IMR-90 (cell line): Measurements from ENCODE around the gene PNLIP. TPM values are rescaled to one million over a fixed set of nuclear protein-coding genes. Genes with fewer than 3 reads are reported as not detected.

Source experiments
- ATAC-seq: fragments of 200-7000 bp; cut with Tn5 transposase; 2 replicates; pipeline ENCODE4 v1.9.1; 2020; ENCODE audit warnings: low read depth, mild to moderate bottlenecking, moderate library complexity
- BruUV-seq: library from RNA; stranded (reverse); fragments of 400-500 nt; replicated peaks from 2 replicates; lab custom pipeline; 2021; lab: Mats Ljungman, UMichigan
- CTCF ChIA-PET: fragments of 300-600 bp; formaldehyde crosslinking; extraction: SDS; loops from one replicate; lab custom pipeline; 2021; ENCODE audit warnings: antibody characterized with exemption; lab: Yijun Ruan, JAX
- POLR2A ChIA-PET: fragments of 300-600 bp; sonication (Branson Sonifier 250); formaldehyde crosslinking; loops from one replicate; lab custom pipeline; 2022; ENCODE audit warnings: antibody characterized with exemption; ENCODE audit not compliant: unreplicated experiment; lab: Charles Lee
- DNase-seq: peaks from one replicate; pipeline ENCODE4 v3.0.0; 2013
- H2AFZ ChIP-seq: replicated peaks from 2 replicates; pipeline ENCODE3; 2013; ENCODE audit warnings: low read length, mild to moderate bottlenecking; ENCODE audit not compliant: poor library complexity
- H2AK5ac ChIP-seq: 2 replicates; pipeline ENCODE4 v1.6.1; 2013; ENCODE audit warnings: low read depth, low read length, inconsistent platforms
- H2AK9ac ChIP-seq: replicated peaks from 2 replicates; pipeline ENCODE3; 2013; ENCODE audit warnings: mild to moderate bottlenecking, low read depth, low read length, moderate library complexity; ENCODE audit not compliant: poor library complexity
- H2BK120ac ChIP-seq: 2 replicates; pipeline ENCODE4 v1.6.1; 2013; ENCODE audit warnings: low read depth, low read length, inconsistent platforms
- H2BK15ac ChIP-seq: 3 replicates; pipeline ENCODE4 v1.6.1; 2013; ENCODE audit warnings: low read depth, low read length, inconsistent platforms
- H2BK20ac ChIP-seq: 2 replicates; pipeline ENCODE4 v1.6.1; 2013; ENCODE audit warnings: low read depth, mild to moderate bottlenecking, inconsistent platforms, low read length, moderate library complexity
- H2BK5ac ChIP-seq: 2 replicates; pipeline ENCODE4 v1.6.1; 2013; ENCODE audit warnings: mild to moderate bottlenecking, low read depth, low read length, inconsistent platforms; ENCODE audit not compliant: poor library complexity, severe bottlenecking
- H3K14ac ChIP-seq: replicated peaks from 2 replicates; pipeline ENCODE4 v1.6.1; 2013; ENCODE audit warnings: low read depth, low read length, inconsistent platforms
- H3K18ac ChIP-seq: 2 replicates; pipeline ENCODE4 v1.6.1; 2013; ENCODE audit warnings: low read depth, low read length, control low read depth
- H3K23ac ChIP-seq: 2 replicates; pipeline ENCODE4 v1.6.1; 2013; ENCODE audit warnings: low read depth, low read length, inconsistent platforms
- H3K27ac ChIP-seq: 2 replicates; pipeline ENCODE4 v1.5.1; 2013; ENCODE audit warnings: mild to moderate bottlenecking, control low read depth, low read length; ENCODE audit not compliant: insufficient read depth
- H3K27me3 ChIP-seq: 2 replicates; pipeline ENCODE4 v1.6.1; 2013; ENCODE audit warnings: low read length; ENCODE audit not compliant: control insufficient read depth, insufficient read depth
- H3K36me3 ChIP-seq: 2 replicates; pipeline ENCODE4 v1.6.1; 2013; ENCODE audit warnings: low read length, mixed read lengths; ENCODE audit not compliant: control insufficient read depth, insufficient read depth
- H3K4ac ChIP-seq: 2 replicates; pipeline ENCODE4 v1.6.1; 2013; ENCODE audit warnings: low read depth, low read length, inconsistent platforms
- H3K4me1 ChIP-seq: 2 replicates; pipeline ENCODE4 v1.6.1; 2013; ENCODE audit warnings: low read length, mixed read lengths; ENCODE audit not compliant: control insufficient read depth, insufficient read depth
- H3K4me2 ChIP-seq: 2 replicates; pipeline ENCODE4 v1.6.1; 2013; ENCODE audit warnings: low read depth, mild to moderate bottlenecking, control low read depth, low read length, moderate library complexity
- H3K4me3 ChIP-seq: 2 replicates; pipeline ENCODE4 v1.5.1; 2013; ENCODE audit warnings: low read depth, mild to moderate bottlenecking, control low read depth, low read length, moderate library complexity; ENCODE audit not compliant: insufficient read depth
- H3K56ac ChIP-seq: 2 replicates; pipeline ENCODE4 v1.6.1; 2013; ENCODE audit warnings: low read length, inconsistent platforms; ENCODE audit not compliant: insufficient read depth; ENCODE audit errors: extremely low read depth
- H3K79me1 ChIP-seq, 2 experiments: 2 replicates each; pipeline ENCODE4 v1.6.1; 2013; ENCODE audit warnings: low read length in 2 of 2, inconsistent platforms in 1 of 2, low read depth in 1 of 2
- H3K9ac ChIP-seq: 2 replicates; pipeline ENCODE4 v1.6.1; 2013; ENCODE audit warnings: low read depth, low read length, control low read depth
- H3K9me1 ChIP-seq: 2 replicates; pipeline ENCODE4 v1.6.1; 2013; ENCODE audit warnings: low read length, inconsistent platforms; ENCODE audit not compliant: insufficient read depth
- H3K9me3 ChIP-seq: 2 replicates; pipeline ENCODE4 v1.6.1; 2013; ENCODE audit warnings: low read length; ENCODE audit not compliant: control insufficient read depth, insufficient read depth
- H4K20me1 ChIP-seq: 2 replicates; pipeline ENCODE4 v1.6.1; 2013; ENCODE audit warnings: low read length, inconsistent platforms; ENCODE audit not compliant: insufficient read depth
- H4K5ac ChIP-seq: 2 replicates; pipeline ENCODE4 v1.6.1; 2013; ENCODE audit warnings: mild to moderate bottlenecking, low read depth, low read length, control low read depth
- H4K8ac ChIP-seq, 2 experiments: 2 replicates each; pipeline ENCODE4 v1.6.1; 2013; ENCODE audit warnings: low read depth in 2 of 2, low read length in 2 of 2, control low read depth in 1 of 2, inconsistent platforms in 1 of 2
- H4K91ac ChIP-seq: 2 replicates; pipeline ENCODE4 v1.6.1; 2013; ENCODE audit warnings: low read depth, low read length, inconsistent platforms; ENCODE audit not compliant: insufficient read depth
- CEBPB ChIP-seq: IDR thresholded peaks from 2 replicates; pipeline ENCODE4 v1.6.1; 2012; ENCODE audit warnings: low read depth, low read length, improper control_type of control experiment
- MXI1 ChIP-seq: IDR thresholded peaks from 2 replicates; pipeline ENCODE4 v1.6.1; 2012; ENCODE audit warnings: low read depth, mild to moderate bottlenecking, low read length, moderate library complexity, borderline replicate concordance
- NFE2L2 ChIP-seq: fragments of 150-350 bp; IDR thresholded peaks from 2 replicates; pipeline ENCODE4 v1.6.1; 2016; ENCODE audit warnings: low read depth, mild to moderate bottlenecking, low read length
- RCOR1 ChIP-seq: IDR thresholded peaks from 2 replicates; pipeline ENCODE4 v1.6.1; 2012; ENCODE audit warnings: mild to moderate bottlenecking, low read length, improper control_type of control experiment; ENCODE audit not compliant: insufficient replicate concordance
- RFX5 ChIP-seq: IDR thresholded peaks from 2 replicates; pipeline ENCODE4 v1.8.0; 2012; ENCODE audit warnings: low read depth, mild to moderate bottlenecking, low read length, moderate library complexity
- SMC3 ChIP-seq: fragments of 150-350 bp; IDR thresholded peaks from 2 replicates; pipeline ENCODE4 v1.6.1; 2016; ENCODE audit warnings: low read depth, mild to moderate bottlenecking, antibody characterized with exemption, low read length, moderate library complexity
- WGBS, 2 experiments: methylation state at CpG; one replicate each; pipeline versions ENCODE4 v1.1.5 to v1.1.7; 2013; ENCODE audit warnings: missing lambda C conversion rate in 2 of 2; ENCODE audit not compliant: insufficient read length in 1 of 2; ENCODE audit errors: extremely low coverage in 2 of 2; 5-methylcytosine and 5-hydroxymethylcytosine counted together
- dilution Hi-C: fragments of 300-500 bp; cut with HindIII; formaldehyde crosslinking; loops from one replicate; pipeline ENCODE4 v1.14.3; 2018; ENCODE audit warnings: low sequenced_read_pairs; ENCODE audit not compliant: unreplicated experiment
- in situ Hi-C: fragments of 300-500 bp; cut with MboI; formaldehyde crosslinking; loops from 3 replicates; pipeline ENCODE4 v1.14.3; 2019; ENCODE audit warnings: low sequenced_read_pairs, inconsistent platforms, mixed read lengths
- intact Hi-C: fragments of 100-400 bp; cut with micrococcal nuclease; formaldehyde crosslinking; loops from 2 replicates; pipeline ENCODE4 v1.10.0; 2022
- polyA plus RNA-seq, 3 experiments: library from polyadenylated mRNA; depleted of rRNA; stranded (reverse); fragments of >200 nt; gene quantifications; 2 replicates each; pipeline ENCODE4 v1.2.3, GENCODE V29; 2012; ENCODE audit warnings: low replicate concordance in 1 of 3
- total RNA-seq: library from RNA; depleted of rRNA; stranded (reverse); fragments of >200 nt; gene quantifications from 2 replicates; pipeline ENCODE4 v1.2.3, GENCODE V29; 2012

PNLIP gene
- total and polyA plus RNA-seq, 2 of the 4 experiments (the other 2 are of a cell fraction): not detected

- no peak for ATAC-seq
- Histone ChIP-seq H3K4me3 (no peak overlapping the region), H3K9me3 (no peaks in the 10 kb centered on the region), H3K27ac (no peak overlapping the region), H3K9ac (no peak overlapping the region), H4K5ac (no peak overlapping the region), H3K36me3 (no peaks in the 10 kb centered on the region), H4K91ac (no peak overlapping the region), H3K18ac (no peak overlapping the region), H2BK120ac (no peak overlapping the region), H3K9me1 (no peaks in the 10 kb centered on the region), H4K8ac (no peak overlapping the region), H3K79me1 (no peaks in the 10 kb centered on the region), H2AK5ac (no peak overlapping the region), H3K14ac (no peak overlapping the region), H4K20me1 (no peaks in the 10 kb centered on the region), H2BK5ac (no peak overlapping the region), H3K23ac (no peak overlapping the region), H3K4me2 (no peak overlapping the region), H3K56ac (no peak overlapping the region), H2AFZ (no peak overlapping the region), H2BK15ac (no peak overlapping the region), H3K4me1 (no peaks in the 10 kb centered on the region; the same call in 1 of the 2 replicates), H2BK20ac (no peak overlapping the region), H3K4ac (no peak overlapping the region), H3K27me3 (peaks cover 6% of the 10 kb centered on the region; the same call in 1 of the 2 replicates), H2AK9ac (no peak overlapping the region)
- WGBS, 2 experiments: 90% methylated on average over 3 of the region's 6 CpGs; no CpG with 5 or more reads in 1 of the 2 experiments
- POLR2A ChIA-PET: no interaction called here
- in situ Hi-C loops (no loop called here), intact Hi-C loops (no loop called here), dilution Hi-C loops (no loop called here)
- TF ChIP-seq NFE2L2 (no peak), RFX5 (no peak), RCOR1 (no peak), MXI1 (no peak), SMC3 (no peak), CEBPB (no peak)
- BruUV-seq: no TSS peak
- CTCF ChIA-PET: no interaction called here
- no peak for DNase-seq
These were observed 61.6 kb downstream of the PNLIP start for GRCh38 chr10:116607336-116607735.
